ENCODE data around the gene NIT2.
A peak's percentile ranks its signal among the peaks of the same experiment; 100 is the strongest.
"Not testable (repeated sequence)": the region's sequence is repeated elsewhere in the genome, so short reads cannot be mapped to it uniquely, and the experiment has no call there.

Gene NIT2
- total RNA-seq: 47.9 to 56.0 (median 48.7) reads per million in 3 experiments

GRCh38 chr3:100334488-100335351, at the start of gene NIT2:
Gene NIT2 (plus strand): TSS chr3:100334757. CDS start chr3:100334792, 35 bp downstream.
- peak; percentile 71 for DNase-seq

GRCh38 chr3:100288288-100288894, 46.2 kb upstream of the NIT2 start:
- DNase-seq: no peak

GRCh38 chr3:100289339-100289738, 45.2 kb upstream of the NIT2 start:
- no peak for DNase-seq

GRCh38 chr3:100295089-100295488, 39.5 kb upstream of the NIT2 start:
- no peak for DNase-seq

GRCh38 chr3:100297784-100298183, 36.8 kb upstream of the NIT2 start:
- no peak for DNase-seq

GRCh38 chr3:100299016-100299415, 35.5 kb upstream of the NIT2 start:
- DNase-seq: no peak

- no peak for DNase-seq
These were observed 27.9 kb upstream of the NIT2 start for GRCh38 chr3:100306695-100307094.

- DNase-seq: no peak
These were observed 24.1 kb upstream of the NIT2 start for GRCh38 chr3:100310355-100310965.

- no peak for DNase-seq
These were observed 23.5 kb upstream of the NIT2 start for GRCh38 chr3:100311011-100311410.

- peak; percentile 40 for DNase-seq
These were observed 17.9 kb upstream of the NIT2 start for GRCh38 chr3:100316641-100317069.

- DNase-seq: no peak
These were observed 16.6 kb upstream of the NIT2 start for GRCh38 chr3:100317912-100318311.

GRCh38 chr3:100319951-100320350, 14.6 kb upstream of the NIT2 start:
- DNase-seq: no peak

- no peak for DNase-seq
These were observed 10.5 kb upstream of the NIT2 start for GRCh38 chr3:100324044-100324443.

GRCh38 chr3:100325827-100326226, 8.7 kb upstream of the NIT2 start:
- DNase-seq: no peak

GRCh38 chr3:100327377-100327776, 7.2 kb upstream of the NIT2 start:
- DNase-seq: not testable (repeated sequence)

GRCh38 chr3:100329800-100330489, 4.6 kb upstream of the NIT2 start:
- DNase-seq: no peak

GRCh38 chr3:100330651-100331050, 3.9 kb upstream of the NIT2 start:
- DNase-seq: no peak

GRCh38 chr3:100331660-100332059, 2.9 kb upstream of the NIT2 start:
- DNase-seq: no peak

GRCh38 chr3:100333051-100333450, 1.5 kb upstream of the NIT2 start:
- no peak for DNase-seq

- DNase-seq: no peak
These were observed 528 bp upstream of the NIT2 start for GRCh38 chr3:100333970-100334487.

- no peak for DNase-seq
These were observed 877 bp downstream of the NIT2 start for GRCh38 chr3:100335434-100335833.

GRCh38 chr3:100336229-100336628, 1.7 kb downstream of the NIT2 start:
- not testable (repeated sequence) for DNase-seq

GRCh38 chr3:100338911-100339310, 4.4 kb downstream of the NIT2 start:
- DNase-seq: no peak

All from central memory CD4-positive, alpha-beta T cell (primary cell).